ENCODE measurements around the gene ANXA2.

GRCh38 chr15:60353245-60353920 is 44.4 kb downstream of the ANXA2 start:
- TF ChIP-seq POLR2A (IDR thresholded peaks at IDR 0.05), result no peak
- TF ChIP-seq CTCF (IDR thresholded peaks at IDR 0.05), result no peak
